GM12874 (cell line): ENCODE results near the gene EMX2.

Experiments used
- CTCF ChIP-seq: IDR thresholded peaks from 2 replicates; pipeline ENCODE4 v1.5.1; 2011; ENCODE audit warnings: low read depth, mild to moderate bottlenecking, control low read depth, low read length, moderate library complexity; ENCODE audit not compliant: insufficient read depth

EMX2 gene

GRCh38 chr10:117532451-117533107 lies 10.0 kb upstream of the EMX2 start:
- no peak for TF ChIP-seq CTCF

- TF ChIP-seq CTCF, result no peak
Observed at GRCh38 chr10:117533507-117534281, 8.9 kb upstream of the EMX2 start.

GRCh38 chr10:117534321-117535297 lies 7.9 kb upstream of the EMX2 start:
- no peak for TF ChIP-seq CTCF

DNA sequence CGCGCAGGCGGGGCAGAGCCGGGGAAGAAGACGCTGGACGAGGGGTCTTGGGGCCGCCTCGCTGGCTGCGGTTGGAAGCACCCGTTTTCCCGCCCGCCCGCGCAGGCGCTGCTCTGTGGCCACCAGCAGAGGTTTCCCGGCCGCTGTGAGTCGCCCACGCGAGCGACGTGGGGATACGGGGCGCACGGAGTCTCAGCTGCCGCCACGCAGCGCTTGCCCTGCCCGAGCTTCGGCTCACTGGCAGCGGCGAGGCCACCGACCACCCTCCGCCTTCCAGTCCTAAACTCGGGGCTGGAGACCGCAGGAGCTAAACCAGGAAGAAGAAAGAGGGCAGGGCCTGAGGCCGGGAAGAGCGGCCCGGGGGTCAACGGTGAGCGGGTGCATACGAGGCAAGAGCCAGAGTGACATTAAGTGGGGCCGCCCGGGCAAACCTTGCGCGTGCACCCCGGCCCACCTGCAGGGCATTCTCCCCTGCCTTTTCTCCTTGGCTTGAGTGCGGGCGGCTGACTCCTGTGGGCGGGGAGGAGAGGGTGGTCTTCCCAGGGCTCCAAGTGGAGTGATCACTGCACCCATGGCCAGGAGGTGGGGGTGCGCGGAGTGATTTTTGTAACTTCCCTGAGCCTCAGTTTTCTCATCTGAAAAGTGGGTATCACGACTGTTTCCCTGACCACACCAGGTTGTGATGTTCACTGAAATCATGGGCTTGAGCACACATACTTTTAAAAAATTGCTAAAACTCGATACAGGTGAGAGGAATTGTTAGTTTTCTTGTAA lies 7.1 kb upstream of the EMX2 start:
- no peak for TF ChIP-seq CTCF

DNA sequence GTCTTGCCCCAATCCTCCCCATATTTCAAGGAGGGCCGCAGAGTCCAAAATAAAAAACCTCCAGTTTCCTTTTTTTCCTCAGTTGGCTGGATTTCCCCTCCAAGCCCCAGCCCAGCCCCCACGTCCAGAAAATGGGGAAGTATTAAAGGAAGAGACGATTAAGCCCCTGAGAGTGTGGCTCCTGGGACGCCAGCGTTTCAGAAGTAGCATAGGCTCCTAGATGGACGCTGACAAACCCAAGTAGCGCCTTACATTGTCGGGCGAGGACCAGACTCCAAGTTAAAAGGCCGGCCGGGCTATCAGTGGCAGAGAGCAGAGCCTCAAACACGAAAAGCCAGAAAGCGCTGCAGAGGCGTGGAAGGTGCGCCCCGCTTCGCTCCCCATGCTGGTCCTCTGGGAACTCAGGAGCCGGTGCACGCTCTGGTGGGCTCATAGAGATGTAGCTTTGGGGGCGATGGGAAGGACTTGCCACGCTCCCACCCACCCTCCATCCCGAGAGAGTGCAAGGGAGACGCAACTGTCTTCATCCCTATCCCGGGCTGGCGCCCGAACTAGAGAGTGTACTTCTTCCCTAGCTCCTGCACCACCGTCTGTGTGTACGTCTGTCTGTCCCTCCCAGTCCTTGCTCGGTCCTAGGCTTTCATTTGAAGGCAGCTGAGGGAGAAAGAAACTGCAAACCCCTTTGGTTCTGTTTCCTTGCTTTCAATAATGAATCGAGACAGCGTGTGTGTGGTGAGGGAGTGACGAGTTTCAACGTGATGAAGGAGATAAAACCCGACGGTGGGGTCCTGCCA lies 6.3 kb upstream of the EMX2 start:
- no peak for TF ChIP-seq CTCF

DNA sequence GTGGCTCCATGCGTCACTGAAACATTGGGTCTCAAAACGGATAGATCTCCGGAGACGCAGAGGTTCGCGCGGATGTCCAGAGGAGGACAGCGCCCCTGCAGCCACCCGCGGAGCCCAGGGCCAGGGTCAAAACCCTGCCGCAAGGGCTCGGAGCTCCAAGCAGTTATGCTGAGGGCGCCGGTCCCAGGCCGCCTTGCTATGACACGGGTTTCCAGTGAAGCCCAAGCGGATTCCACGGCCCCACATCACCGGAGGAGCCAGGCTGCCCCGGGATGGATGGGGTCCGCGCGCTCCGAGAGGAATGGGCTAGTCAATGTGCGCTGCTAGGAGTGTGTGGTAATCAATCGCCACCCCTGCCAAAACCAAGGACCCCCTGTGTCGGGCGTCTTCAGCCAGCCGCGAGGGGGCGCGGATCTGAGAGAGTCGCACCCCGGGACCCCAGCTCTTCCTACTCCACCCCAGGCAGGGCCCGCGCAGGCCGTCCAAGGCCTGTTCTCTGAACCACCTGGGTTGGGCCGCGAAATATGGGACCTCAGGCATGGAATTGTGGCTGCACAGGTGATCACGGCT lies 5.6 kb upstream of the EMX2 start:
- no peak for TF ChIP-seq CTCF
